SH-SY5Y (cell line): ENCODE results near the gene ZHX3.

Source experiments
- GATA2 ChIP-seq: IDR thresholded peaks from 2 replicates; pipeline ENCODE4 v1.6.1; 2011; ENCODE audit warnings: mild to moderate bottlenecking, low read depth, low read length
- GATA3 ChIP-seq: IDR thresholded peaks from 2 replicates; pipeline ENCODE4 v1.6.1; 2011; ENCODE audit warnings: low read depth, mild to moderate bottlenecking, low read length, moderate library complexity

- TF ChIP-seq GATA3, result no peak
- TF ChIP-seq GATA2, result no peak
These were observed 144.3 kb downstream of the ZHX3 start for GRCh38 chr20:41173161-41173721.
